ENCODE data around the gene DST. TPM values are rescaled to one million over a fixed set of nuclear protein-coding genes. Genes with fewer than 3 reads are reported as not detected.

DST gene
- total RNA-seq, 1 experiment from 2014 or later: 132 TPM

- no peak for TF ChIP-seq ZBTB21 (CRISPR knock-in tag; IDR thresholded peaks at IDR 0.05; ENCODE audit: borderline replicate concordance)
- TF ChIP-seq TP53 (CRISPR knock-in tag; IDR thresholded peaks at IDR 0.05): no peak
- TF ChIP-seq, protein P1, sequence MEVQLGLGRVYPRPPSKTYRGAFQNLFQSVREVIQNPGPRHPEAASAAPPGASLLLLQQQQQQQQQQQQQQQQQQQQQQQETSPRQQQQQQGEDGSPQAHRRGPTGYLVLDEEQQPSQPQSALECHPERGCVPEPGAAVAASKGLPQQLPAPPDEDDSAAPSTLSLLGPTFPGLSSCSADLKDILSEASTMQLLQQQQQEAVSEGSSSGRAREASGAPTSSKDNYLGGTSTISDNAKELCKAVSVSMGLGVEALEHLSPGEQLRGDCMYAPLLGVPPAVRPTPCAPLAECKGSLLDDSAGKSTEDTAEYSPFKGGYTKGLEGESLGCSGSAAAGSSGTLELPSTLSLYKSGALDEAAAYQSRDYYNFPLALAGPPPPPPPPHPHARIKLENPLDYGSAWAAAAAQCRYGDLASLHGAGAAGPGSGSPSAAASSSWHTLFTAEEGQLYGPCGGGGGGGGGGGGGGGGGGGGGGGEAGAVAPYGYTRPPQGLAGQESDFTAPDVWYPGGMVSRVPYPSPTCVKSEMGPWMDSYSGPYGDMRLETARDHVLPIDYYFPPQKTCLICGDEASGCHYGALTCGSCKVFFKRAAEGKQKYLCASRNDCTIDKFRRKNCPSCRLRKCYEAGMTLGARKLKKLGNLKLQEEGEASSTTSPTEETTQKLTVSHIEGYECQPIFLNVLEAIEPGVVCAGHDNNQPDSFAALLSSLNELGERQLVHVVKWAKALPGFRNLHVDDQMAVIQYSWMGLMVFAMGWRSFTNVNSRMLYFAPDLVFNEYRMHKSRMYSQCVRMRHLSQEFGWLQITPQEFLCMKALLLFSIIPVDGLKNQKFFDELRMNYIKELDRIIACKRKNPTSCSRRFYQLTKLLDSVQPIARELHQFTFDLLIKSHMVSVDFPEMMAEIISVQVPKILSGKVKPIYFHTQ (CRISPR knock-in tag; IDR thresholded peaks at IDR 0.05): no peak
- TF ChIP-seq ZNF138 (CRISPR knock-in tag; conservative IDR thresholded peaks at IDR 0.05): no peak
- TF ChIP-seq NR2C2 (CRISPR knock-in tag; IDR thresholded peaks at IDR 0.05): no peak
- TF ChIP-seq EMX1 (CRISPR knock-in tag; IDR thresholded peaks at IDR 0.05): no peak
- no peak for TF ChIP-seq ZNF121 (CRISPR knock-in tag; IDR thresholded peaks at IDR 0.05)
- TF ChIP-seq ZNF512 (CRISPR knock-in tag; IDR thresholded peaks at IDR 0.05; ENCODE audit: borderline replicate concordance): no peak
Observed at GRCh38 chr6:56529594-56530191, 113.0 kb downstream of the DST start (continued).

- ChIA-PET POLR2A (no interaction called here), CTCF (no interaction called here)
- Mint-ChIP-seq H3K9me3 (no peaks in the 10 kb centered on the region), H3K4me1 (peaks cover 38% of the 10 kb centered on the region), H3K27ac (no peak overlapping the region), H3K27me3 (ENCODE audit: low read depth) (no peaks in the 10 kb centered on the region), H3K4me3 (no peak overlapping the region), H3K36me3 (peaks cover 40% of the 10 kb centered on the region)
- no peak for ATAC-seq
- DNase-seq (ENCODE audit: low spot score): no peak
- no peak for TF ChIP-seq ATF6 (CRISPR knock-in tag; IDR thresholded peaks at IDR 0.05)
- no peak for TF ChIP-seq HMGA2 (CRISPR knock-in tag; IDR thresholded peaks at IDR 0.05)
- TF ChIP-seq OVOL2 (CRISPR knock-in tag; IDR thresholded peaks at IDR 0.05; ENCODE audit: borderline replicate concordance): no peak
- no peak for TF ChIP-seq FOXP4 (CRISPR knock-in tag; IDR thresholded peaks at IDR 0.05)
- no peak for TF ChIP-seq FOXP1 (CRISPR knock-in tag; IDR thresholded peaks at IDR 0.05; ENCODE audit: borderline replicate concordance)
- TF ChIP-seq CREB1 (CRISPR knock-in tag; IDR thresholded peaks at IDR 0.05): no peak
- TF ChIP-seq, protein P2, sequence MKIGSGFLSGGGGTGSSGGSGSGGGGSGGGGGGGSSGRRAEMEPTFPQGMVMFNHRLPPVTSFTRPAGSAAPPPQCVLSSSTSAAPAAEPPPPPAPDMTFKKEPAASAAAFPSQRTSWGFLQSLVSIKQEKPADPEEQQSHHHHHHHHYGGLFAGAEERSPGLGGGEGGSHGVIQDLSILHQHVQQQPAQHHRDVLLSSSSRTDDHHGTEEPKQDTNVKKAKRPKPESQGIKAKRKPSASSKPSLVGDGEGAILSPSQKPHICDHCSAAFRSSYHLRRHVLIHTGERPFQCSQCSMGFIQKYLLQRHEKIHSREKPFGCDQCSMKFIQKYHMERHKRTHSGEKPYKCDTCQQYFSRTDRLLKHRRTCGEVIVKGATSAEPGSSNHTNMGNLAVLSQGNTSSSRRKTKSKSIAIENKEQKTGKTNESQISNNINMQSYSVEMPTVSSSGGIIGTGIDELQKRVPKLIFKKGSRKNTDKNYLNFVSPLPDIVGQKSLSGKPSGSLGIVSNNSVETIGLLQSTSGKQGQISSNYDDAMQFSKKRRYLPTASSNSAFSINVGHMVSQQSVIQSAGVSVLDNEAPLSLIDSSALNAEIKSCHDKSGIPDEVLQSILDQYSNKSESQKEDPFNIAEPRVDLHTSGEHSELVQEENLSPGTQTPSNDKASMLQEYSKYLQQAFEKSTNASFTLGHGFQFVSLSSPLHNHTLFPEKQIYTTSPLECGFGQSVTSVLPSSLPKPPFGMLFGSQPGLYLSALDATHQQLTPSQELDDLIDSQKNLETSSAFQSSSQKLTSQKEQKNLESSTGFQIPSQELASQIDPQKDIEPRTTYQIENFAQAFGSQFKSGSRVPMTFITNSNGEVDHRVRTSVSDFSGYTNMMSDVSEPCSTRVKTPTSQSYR (CRISPR knock-in tag; IDR thresholded peaks at IDR 0.05): no peak
- TF ChIP-seq ZNF138 (CRISPR knock-in tag; conservative IDR thresholded peaks at IDR 0.05): no peak
- no peak for TF ChIP-seq ZSCAN18 (CRISPR knock-in tag; IDR thresholded peaks at IDR 0.05)
- TF ChIP-seq, protein P3, sequence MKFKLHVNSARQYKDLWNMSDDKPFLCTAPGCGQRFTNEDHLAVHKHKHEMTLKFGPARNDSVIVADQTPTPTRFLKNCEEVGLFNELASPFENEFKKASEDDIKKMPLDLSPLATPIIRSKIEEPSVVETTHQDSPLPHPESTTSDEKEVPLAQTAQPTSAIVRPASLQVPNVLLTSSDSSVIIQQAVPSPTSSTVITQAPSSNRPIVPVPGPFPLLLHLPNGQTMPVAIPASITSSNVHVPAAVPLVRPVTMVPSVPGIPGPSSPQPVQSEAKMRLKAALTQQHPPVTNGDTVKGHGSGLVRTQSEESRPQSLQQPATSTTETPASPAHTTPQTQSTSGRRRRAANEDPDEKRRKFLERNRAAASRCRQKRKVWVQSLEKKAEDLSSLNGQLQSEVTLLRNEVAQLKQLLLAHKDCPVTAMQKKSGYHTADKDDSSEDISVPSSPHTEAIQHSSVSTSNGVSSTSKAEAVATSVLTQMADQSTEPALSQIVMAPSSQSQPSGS (CRISPR knock-in tag; IDR thresholded peaks at IDR 0.05; ENCODE audit: borderline replicate concordance, low read depth): no peak
- TF ChIP-seq, protein P4, sequence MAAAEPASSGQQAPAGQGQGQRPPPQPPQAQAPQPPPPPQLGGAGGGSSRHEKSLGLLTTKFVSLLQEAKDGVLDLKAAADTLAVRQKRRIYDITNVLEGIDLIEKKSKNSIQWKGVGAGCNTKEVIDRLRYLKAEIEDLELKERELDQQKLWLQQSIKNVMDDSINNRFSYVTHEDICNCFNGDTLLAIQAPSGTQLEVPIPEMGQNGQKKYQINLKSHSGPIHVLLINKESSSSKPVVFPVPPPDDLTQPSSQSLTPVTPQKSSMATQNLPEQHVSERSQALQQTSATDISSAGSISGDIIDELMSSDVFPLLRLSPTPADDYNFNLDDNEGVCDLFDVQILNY (CRISPR knock-in tag; IDR thresholded peaks at IDR 0.05): no peak
- no peak for TF ChIP-seq RELA (CRISPR knock-in tag; IDR thresholded peaks at IDR 0.05; ENCODE audit: borderline replicate concordance)
- TF ChIP-seq ZNF121 (CRISPR knock-in tag; IDR thresholded peaks at IDR 0.05): no peak
- no peak for TF ChIP-seq RORB (CRISPR knock-in tag; IDR thresholded peaks at IDR 0.05)
- TF ChIP-seq ZNF317 (CRISPR knock-in tag; IDR thresholded peaks at IDR 0.05; ENCODE audit: borderline replicate concordance, low read depth): no peak
Observed at GRCh38 chr6:56528412-56528841, 114.3 kb downstream of the DST start.

Data from WTC11 (cell line).